ENCODE results near the gene TBC1D14.
A peak's percentile ranks its signal among the peaks of the same experiment; 100 is the strongest.

Gene TBC1D14

DNA sequence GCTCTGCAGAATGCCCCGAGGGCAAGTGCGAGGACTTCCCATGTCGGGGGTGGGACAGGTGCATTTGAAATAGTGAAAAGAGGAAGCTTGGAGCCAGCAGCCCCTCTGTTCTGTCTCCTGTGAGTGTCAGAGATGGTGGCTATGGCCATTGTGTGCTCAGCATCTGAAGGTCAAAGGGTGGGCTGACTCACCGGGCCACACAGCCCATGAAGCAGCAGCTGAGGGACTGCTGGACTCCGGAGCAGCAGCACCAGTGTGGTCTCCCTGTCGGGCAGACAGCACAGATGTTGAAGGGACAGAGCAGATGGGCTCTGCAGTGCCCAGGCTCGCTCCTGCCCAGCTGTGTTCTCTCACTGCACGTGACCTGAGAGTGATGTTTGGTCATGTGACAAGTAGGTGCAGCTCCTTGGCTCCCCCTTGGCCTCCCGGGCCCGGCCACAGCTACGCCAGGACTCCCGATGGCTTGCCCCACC is 53.5 kb downstream of the TBC1D14 start:
- WGBS, 2 experiments (ENCODE audit: insufficient coverage in 2 of 2), result 72 to 80% methylated on average over 8 to 10 of the region's 12 CpGs
- Histone ChIP-seq H3K4me3 (ENCODE audit: extremely low read depth, insufficient read depth, low read length, poor library complexity, severe bottlenecking) (no peak overlapping the region), H3K36me3 (ENCODE audit: control insufficient read depth, insufficient read depth, low read length) (peaks cover 4% of the 10 kb centered on the region), H3K9me3 (ENCODE audit: control insufficient read depth, low read length) (no peaks in the 10 kb centered on the region), H3K4me1 (ENCODE audit: control insufficient read depth, insufficient read depth, low read length, poor library complexity, severe bottlenecking) (peaks cover 6% of the 10 kb centered on the region), H3K27ac (ENCODE audit: low read depth, low read length, severe bottlenecking) (no peak overlapping the region)

DNA sequence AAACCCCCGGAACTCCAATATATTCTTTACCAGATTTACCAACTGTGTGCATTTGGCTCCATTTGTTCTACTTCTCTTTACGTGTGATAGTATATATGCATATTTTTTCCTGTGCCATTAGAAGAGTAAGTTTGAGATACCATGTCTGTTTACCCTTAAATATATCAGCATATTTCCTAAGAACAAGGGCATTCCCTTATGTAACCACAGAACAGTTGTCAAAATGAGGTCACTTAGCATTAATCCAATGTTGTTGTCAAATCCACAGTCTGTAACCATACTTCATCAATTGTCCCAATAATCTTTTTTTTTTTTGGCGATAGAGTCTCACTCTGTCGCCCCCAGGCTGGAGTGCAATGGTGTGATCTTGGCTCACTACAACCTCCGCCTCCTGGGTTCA is 55.2 kb downstream of the TBC1D14 start:
- 88 to 95% methylated on average over 2 to 3 of the region's 5 CpGs for WGBS, 2 experiments (ENCODE audit: insufficient coverage in 2 of 2)
- Histone ChIP-seq H3K4me3 (ENCODE audit: extremely low read depth, insufficient read depth, low read length, poor library complexity, severe bottlenecking) (no peak overlapping the region), H3K36me3 (ENCODE audit: control insufficient read depth, insufficient read depth, low read length) (peaks cover 7% of the 10 kb centered on the region), H3K4me1 (ENCODE audit: control insufficient read depth, insufficient read depth, low read length, poor library complexity, severe bottlenecking) (peaks cover 6% of the 10 kb centered on the region), H3K9me3 (ENCODE audit: control insufficient read depth, low read length) (no peaks in the 10 kb centered on the region), H3K27ac (ENCODE audit: low read depth, low read length, severe bottlenecking) (no peak overlapping the region)

DNA sequence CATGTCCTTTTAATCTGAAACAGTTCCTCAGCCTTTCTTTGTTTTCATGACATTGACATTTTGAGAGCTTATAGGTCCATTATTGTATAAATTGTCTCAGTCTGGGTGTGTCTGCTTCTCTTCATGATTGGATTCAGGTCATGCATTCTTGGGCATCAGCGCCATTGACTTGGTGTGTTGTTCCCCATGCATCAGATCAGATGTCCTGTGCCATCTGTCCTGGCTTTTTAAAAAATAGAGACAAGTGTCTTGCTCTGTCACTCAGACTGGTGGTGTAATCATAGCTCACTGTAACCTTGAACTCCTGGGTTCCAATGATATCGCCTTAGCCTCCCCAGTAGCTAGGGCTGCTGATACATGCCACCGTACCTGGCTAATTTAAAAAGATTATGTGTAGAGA is 55.7 kb downstream of the TBC1D14 start:
- peaks cover 6% of the 10 kb centered on the region for H3K4me1 ChIP-seq (ENCODE audit: control insufficient read depth, insufficient read depth, low read length, poor library complexity, severe bottlenecking)
- H3K4me3 ChIP-seq (ENCODE audit: extremely low read depth, insufficient read depth, low read length, poor library complexity, severe bottlenecking), result no peak overlapping the region
- no peak overlapping the region for H3K27ac ChIP-seq (ENCODE audit: low read depth, low read length, severe bottlenecking)
- no peaks in the 10 kb centered on the region for H3K9me3 ChIP-seq (ENCODE audit: control insufficient read depth, low read length)
- peaks cover 7% of the 10 kb centered on the region for H3K36me3 ChIP-seq (ENCODE audit: control insufficient read depth, insufficient read depth, low read length)
- WGBS, 2 experiments (ENCODE audit: insufficient coverage in 2 of 2), result 88 to 97% methylated on average over 2 to 3 of the region's 3 CpGs

DNA sequence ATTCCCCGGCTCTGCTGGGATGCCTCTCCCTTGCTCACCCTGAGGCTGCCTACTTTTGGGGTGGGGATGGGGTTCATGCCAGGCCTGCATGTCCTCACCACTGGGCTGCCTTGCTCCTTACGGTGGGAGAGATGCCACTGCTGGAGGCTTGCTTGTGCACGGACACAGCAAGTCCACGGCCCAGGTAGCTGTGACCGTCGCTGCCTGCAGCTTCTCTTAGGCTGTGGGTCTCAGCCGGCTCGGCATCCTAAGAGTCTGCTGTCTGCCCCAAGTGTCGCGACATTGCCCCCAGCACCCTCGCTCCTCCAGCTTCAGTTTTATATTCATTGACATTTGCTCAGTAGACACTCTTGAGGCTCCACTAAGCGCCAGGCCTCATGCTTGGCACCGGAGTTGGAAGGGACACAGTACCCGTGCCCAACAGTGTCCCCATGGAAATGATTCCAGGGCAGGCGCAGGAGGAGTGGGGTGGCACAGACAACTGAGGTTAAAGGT is 58.3 kb downstream of the TBC1D14 start:
- H3K27ac ChIP-seq (ENCODE audit: low read depth, low read length, severe bottlenecking), result no peak overlapping the region

DNA sequence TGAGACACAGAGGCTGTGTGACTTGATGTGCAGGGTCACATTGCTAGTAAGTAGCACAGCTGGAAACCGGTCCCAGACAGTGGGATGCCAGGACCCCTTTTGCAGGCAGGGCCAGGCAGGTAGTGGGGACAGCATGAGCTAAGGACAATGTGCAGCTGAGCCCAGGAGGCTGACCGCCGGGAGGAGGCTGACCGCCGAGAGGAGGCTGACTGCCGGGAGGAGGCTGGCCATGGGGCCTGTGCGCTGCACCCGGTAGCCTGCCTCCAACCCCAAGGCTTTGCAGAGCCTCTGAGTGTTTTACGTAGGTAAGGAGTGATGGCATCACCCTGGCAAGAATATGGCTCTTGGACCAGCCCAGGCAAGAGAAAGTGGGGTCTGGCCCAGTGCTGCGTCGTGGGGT is 58.9 kb downstream of the TBC1D14 start:
- H3K9me3 ChIP-seq (ENCODE audit: control insufficient read depth, low read length), result no peaks in the 10 kb centered on the region
- H3K4me1 ChIP-seq (ENCODE audit: control insufficient read depth, insufficient read depth, low read length, poor library complexity, severe bottlenecking), result peaks cover 20% of the 10 kb centered on the region
- peaks cover 7% of the 10 kb centered on the region for H3K36me3 ChIP-seq (ENCODE audit: control insufficient read depth, insufficient read depth, low read length)
- H3K27ac ChIP-seq (ENCODE audit: low read depth, low read length, severe bottlenecking), result no peak overlapping the region
- H3K4me3 ChIP-seq (ENCODE audit: extremely low read depth, insufficient read depth, low read length, poor library complexity, severe bottlenecking), result no peak overlapping the region
- WGBS, 2 experiments (ENCODE audit: insufficient coverage in 2 of 2), result 80 to 83% methylated on average over 11 of the region's 11 CpGs

More for the DNA sequence above, 58.3 kb downstream of the TBC1D14 start:
- Histone ChIP-seq H3K4me3 (ENCODE audit: extremely low read depth, insufficient read depth, low read length, poor library complexity, severe bottlenecking) (no peak overlapping the region), H3K4me1 (ENCODE audit: control insufficient read depth, insufficient read depth, low read length, poor library complexity, severe bottlenecking) (peaks cover 15% of the 10 kb centered on the region), H3K36me3 (ENCODE audit: control insufficient read depth, insufficient read depth, low read length) (peaks cover 7% of the 10 kb centered on the region), H3K9me3 (ENCODE audit: control insufficient read depth, low read length) (no peaks in the 10 kb centered on the region)
- 94 to 97% methylated on average over 14 to 15 of the region's 15 CpGs for WGBS, 2 experiments (ENCODE audit: insufficient coverage in 2 of 2)

GRCh38 chr4:6969826-6970800 is 60.5 kb downstream of the TBC1D14 start:
- H3K4me3 ChIP-seq (ENCODE audit: extremely low read depth, insufficient read depth, low read length, poor library complexity, severe bottlenecking), result no peak overlapping the region
- peaks cover 21% of the 10 kb centered on the region for H3K4me1 ChIP-seq (ENCODE audit: control insufficient read depth, insufficient read depth, low read length, poor library complexity, severe bottlenecking)
- H3K27ac ChIP-seq (ENCODE audit: low read depth, low read length, severe bottlenecking), result no peak overlapping the region
- no peaks in the 10 kb centered on the region for H3K9me3 ChIP-seq (ENCODE audit: control insufficient read depth, low read length)
- H3K36me3 ChIP-seq (ENCODE audit: control insufficient read depth, insufficient read depth, low read length), result peaks cover 7% of the 10 kb centered on the region
- WGBS, 2 experiments (ENCODE audit: insufficient coverage in 2 of 2), result 88 to 95% methylated on average over 12 to 14 of the region's 18 CpGs

DNA sequence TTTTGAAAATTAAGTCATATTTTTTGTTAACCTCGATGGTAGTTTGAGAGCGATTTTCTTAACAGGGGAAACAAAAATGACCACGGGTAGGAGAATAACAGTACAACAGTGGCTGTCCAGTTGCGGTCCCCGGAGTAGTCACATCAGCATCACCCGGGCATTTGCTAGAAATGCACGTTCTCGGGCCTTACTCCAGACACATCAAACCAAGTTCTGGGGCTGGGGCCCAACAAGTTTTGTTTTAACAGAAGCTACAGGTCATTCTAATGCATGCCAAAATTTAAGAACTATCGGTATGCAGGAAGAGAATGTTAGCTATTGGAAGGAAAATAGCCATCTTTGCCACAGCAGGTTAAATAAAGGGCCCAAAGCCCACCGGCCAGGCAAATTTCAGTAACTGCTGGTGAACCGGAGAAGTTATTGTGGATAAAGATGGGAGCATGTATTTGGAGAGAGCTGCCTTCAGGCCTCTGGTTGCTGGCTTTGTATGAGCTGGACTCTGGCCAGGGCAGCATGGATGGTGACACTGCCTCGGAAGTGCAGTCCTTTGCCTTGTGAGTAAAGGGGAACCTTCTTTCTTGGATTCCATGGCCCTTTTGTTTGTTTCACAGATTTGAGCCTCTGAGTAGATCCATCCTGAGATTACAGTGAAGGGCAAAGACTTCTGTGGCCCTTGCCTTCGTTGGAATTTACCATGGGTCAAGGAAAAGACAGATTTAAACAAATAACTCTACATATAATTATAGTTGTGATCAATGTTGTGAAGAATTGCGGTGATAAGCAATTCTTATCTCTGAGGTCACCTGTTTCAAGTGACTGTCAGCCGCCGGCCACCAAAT is 62.1 kb downstream of the TBC1D14 start:
- H3K4me3 ChIP-seq (ENCODE audit: extremely low read depth, insufficient read depth, low read length, poor library complexity, severe bottlenecking), result no peak overlapping the region
- WGBS, 2 experiments (ENCODE audit: insufficient coverage in 2 of 2), result 90 to 91% methylated on average over 12 to 15 of the region's 16 CpGs
- no peak overlapping the region for H3K27ac ChIP-seq (ENCODE audit: low read depth, low read length, severe bottlenecking)
- H3K4me1 ChIP-seq (ENCODE audit: control insufficient read depth, insufficient read depth, low read length, poor library complexity, severe bottlenecking), result peaks cover 21% of the 10 kb centered on the region
- no peaks in the 10 kb centered on the region for H3K9me3 ChIP-seq (ENCODE audit: control insufficient read depth, low read length)
- peaks cover 7% of the 10 kb centered on the region for H3K36me3 ChIP-seq (ENCODE audit: control insufficient read depth, insufficient read depth, low read length)

GRCh38 chr4:6972375-6972650 is 62.7 kb downstream of the TBC1D14 start:
- H3K4me1 ChIP-seq (ENCODE audit: control insufficient read depth, insufficient read depth, low read length, poor library complexity, severe bottlenecking), result peaks cover 21% of the 10 kb centered on the region
- 87 to 94% methylated on average over 7 of the region's 8 CpGs for WGBS, 2 experiments (ENCODE audit: insufficient coverage in 2 of 2)
- peaks cover 7% of the 10 kb centered on the region for H3K36me3 ChIP-seq (ENCODE audit: control insufficient read depth, insufficient read depth, low read length)
- H3K4me3 ChIP-seq (ENCODE audit: extremely low read depth, insufficient read depth, low read length, poor library complexity, severe bottlenecking), result no peak overlapping the region
- no peaks in the 10 kb centered on the region for H3K9me3 ChIP-seq (ENCODE audit: control insufficient read depth, low read length)
- no peak overlapping the region for H3K27ac ChIP-seq (ENCODE audit: low read depth, low read length, severe bottlenecking)

- Histone ChIP-seq H3K4me3 (ENCODE audit: extremely low read depth, insufficient read depth, low read length, poor library complexity, severe bottlenecking) (no peak overlapping the region), H3K9me3 (ENCODE audit: control insufficient read depth, low read length) (no peaks in the 10 kb centered on the region), H3K27ac (ENCODE audit: low read depth, low read length, severe bottlenecking) (peak overlapping the region; percentile 3), H3K4me1 (ENCODE audit: control insufficient read depth, insufficient read depth, low read length, poor library complexity, severe bottlenecking) (peaks cover 21% of the 10 kb centered on the region), H3K36me3 (ENCODE audit: control insufficient read depth, insufficient read depth, low read length) (peaks cover 6% of the 10 kb centered on the region)
- WGBS, 2 experiments (ENCODE audit: insufficient coverage in 2 of 2), result 38 to 42% methylated on average over 9 of the region's 9 CpGs
These were observed 63.3 kb downstream of the TBC1D14 start for GRCh38 chr4:6972911-6973310.

DNA sequence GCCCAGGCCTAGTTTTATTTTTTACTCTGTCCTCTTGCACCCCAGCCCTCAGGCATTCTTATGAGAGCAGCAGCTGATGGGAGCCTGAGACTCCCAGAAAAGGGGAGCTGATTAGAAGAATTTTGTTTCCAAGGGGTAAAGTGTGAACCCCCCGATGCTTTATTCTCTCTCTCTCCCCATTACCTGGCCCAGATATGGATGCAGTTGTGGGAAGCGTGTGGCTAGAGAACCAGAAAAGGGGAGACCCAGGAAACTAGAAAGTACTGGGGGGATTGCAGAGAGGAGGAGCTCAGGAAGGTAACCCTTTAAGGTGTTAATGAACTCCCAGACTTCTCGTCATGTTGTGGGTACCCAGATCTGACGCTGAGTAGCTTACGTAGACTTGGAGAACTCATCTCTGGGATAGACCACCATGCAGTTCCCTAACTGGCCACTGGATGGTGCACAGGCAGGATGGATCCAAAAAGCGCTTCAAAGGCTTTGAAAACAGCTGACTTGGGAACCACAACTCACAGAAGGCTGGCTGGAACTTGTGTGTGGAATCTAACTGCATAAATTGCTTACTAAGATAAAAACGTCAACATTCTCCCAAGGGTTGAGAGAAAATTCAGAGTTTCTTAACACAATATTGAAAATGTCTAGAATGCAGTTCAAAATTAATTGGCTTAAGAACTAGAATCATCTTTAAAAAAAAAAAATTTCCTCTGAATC is 64.7 kb downstream of the TBC1D14 start:
- no peaks in the 10 kb centered on the region for H3K9me3 ChIP-seq (ENCODE audit: control insufficient read depth, low read length)
- peaks cover 21% of the 10 kb centered on the region for H3K4me1 ChIP-seq (ENCODE audit: control insufficient read depth, insufficient read depth, low read length, poor library complexity, severe bottlenecking)
- 43 to 45% methylated on average over 5 to 6 of the region's 7 CpGs for WGBS, 2 experiments (ENCODE audit: insufficient coverage in 2 of 2)
- H3K36me3 ChIP-seq (ENCODE audit: control insufficient read depth, insufficient read depth, low read length), result no peaks in the 10 kb centered on the region
- H3K4me3 ChIP-seq (ENCODE audit: extremely low read depth, insufficient read depth, low read length, poor library complexity, severe bottlenecking), result no peak overlapping the region
- H3K27ac ChIP-seq (ENCODE audit: low read depth, low read length, severe bottlenecking), result no peak overlapping the region
